ENCODE results near the gene SCCPDH. TPM values are rescaled to one million over a fixed set of nuclear protein-coding genes. Genes with fewer than 3 reads are reported as not detected.

The SCCPDH gene
- total and polyA plus RNA-seq, 2 experiments from 2014 or later, result 44.2 to 44.8 TPM

DNA sequence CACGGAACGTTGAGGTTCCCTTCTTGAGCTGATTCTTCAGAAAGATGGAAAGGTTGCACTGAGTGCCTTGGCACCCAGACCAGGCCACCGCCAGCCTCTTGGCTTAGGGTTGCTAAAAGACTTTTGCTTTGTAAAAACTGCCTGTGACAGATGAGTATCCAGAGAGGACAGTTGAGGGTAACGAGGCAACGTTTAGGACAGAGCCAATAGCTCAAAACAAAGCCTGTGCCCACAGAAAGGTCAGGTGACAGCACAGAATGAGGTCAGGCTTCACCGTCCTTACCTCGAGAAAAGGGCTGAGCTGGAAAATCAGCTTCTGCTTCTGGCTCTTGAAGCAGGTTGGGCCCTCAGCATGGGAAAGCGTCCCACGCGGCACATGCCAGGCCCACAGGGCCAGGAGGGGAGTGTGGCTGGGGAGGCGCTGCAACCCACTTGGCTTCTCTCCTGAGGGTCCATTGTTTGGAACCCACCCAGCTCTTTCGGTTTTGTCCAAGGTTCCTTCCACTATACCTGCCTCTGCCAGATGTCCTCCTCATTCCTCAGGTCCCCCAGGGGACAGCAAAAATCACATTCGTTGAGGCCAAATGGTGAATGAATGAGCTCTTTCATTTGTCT, 55.5 kb downstream of the SCCPDH start:
- no peaks in the 10 kb centered on the region for H3K27me3 ChIP-seq
- no peaks in the 10 kb centered on the region for H3K9me3 ChIP-seq (ENCODE audit: low read depth)
- no peak overlapping the region for H2AFZ ChIP-seq
- no peaks in the 10 kb centered on the region for H3K79me2 ChIP-seq
- H3K36me3 ChIP-seq (replicated peaks; ENCODE audit: insufficient read depth, low read depth), result no peaks in the 10 kb centered on the region
- H3K9me2 ChIP-seq (replicated peaks; ENCODE audit: insufficient read depth), result no peaks in the 10 kb centered on the region
- H4K20me1 ChIP-seq (ENCODE audit: insufficient read depth, poor library complexity, severe bottlenecking), result no peaks in the 10 kb centered on the region
- H3K4me2 ChIP-seq, result no peak overlapping the region
- H3K4me3 ChIP-seq, result no peak overlapping the region
- TF ChIP-seq, protein P1, sequence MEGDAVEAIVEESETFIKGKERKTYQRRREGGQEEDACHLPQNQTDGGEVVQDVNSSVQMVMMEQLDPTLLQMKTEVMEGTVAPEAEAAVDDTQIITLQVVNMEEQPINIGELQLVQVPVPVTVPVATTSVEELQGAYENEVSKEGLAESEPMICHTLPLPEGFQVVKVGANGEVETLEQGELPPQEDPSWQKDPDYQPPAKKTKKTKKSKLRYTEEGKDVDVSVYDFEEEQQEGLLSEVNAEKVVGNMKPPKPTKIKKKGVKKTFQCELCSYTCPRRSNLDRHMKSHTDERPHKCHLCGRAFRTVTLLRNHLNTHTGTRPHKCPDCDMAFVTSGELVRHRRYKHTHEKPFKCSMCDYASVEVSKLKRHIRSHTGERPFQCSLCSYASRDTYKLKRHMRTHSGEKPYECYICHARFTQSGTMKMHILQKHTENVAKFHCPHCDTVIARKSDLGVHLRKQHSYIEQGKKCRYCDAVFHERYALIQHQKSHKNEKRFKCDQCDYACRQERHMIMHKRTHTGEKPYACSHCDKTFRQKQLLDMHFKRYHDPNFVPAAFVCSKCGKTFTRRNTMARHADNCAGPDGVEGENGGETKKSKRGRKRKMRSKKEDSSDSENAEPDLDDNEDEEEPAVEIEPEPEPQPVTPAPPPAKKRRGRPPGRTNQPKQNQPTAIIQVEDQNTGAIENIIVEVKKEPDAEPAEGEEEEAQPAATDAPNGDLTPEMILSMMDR (IDR thresholded peaks at IDR 0.05; ENCODE audit: poor library complexity), result no peak
- no peak for TF ChIP-seq EZH2phosphoT487 (IDR thresholded peaks at IDR 0.05; ENCODE audit: low read depth, severe bottlenecking, unreplicated experiment)
- TF ChIP-seq EZH2 (IDR thresholded peaks at IDR 0.05; ENCODE audit: borderline replicate concordance), result no peak
- no peak for DNase-seq (ENCODE audit: low spot score)
- no peaks in the 10 kb centered on the region for H3K4me1 ChIP-seq (ENCODE audit: insufficient read depth)
- no peak overlapping the region for H3K27ac ChIP-seq
- 96% methylated on average over 13 of the region's 13 CpGs for WGBS (ENCODE audit: low lambda C conversion rate, missing lambda C conversion rate)

DNA sequence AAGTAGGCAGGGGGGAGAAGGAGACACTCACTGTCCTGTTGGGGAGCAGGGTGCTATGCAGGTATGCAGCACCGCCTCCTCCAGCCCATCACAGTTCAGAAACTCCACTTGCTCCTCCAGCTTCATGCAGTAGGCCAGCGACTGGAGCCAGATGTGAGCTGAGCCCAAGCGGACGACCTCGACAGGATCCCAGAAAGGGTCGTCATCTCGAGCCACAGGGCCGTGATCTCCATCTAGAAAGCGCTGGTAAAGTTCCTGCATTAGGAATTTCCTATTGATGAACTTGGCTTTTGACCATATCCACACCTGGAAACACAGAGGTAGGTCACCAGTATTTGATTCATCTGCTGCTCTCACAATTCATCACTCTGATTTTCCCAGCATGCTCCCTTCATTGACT, 56.1 kb downstream of the SCCPDH start:
- no peaks in the 10 kb centered on the region for H3K27me3 ChIP-seq
- H3K4me2 ChIP-seq, result no peak overlapping the region
- no peaks in the 10 kb centered on the region for H4K20me1 ChIP-seq (ENCODE audit: insufficient read depth, poor library complexity, severe bottlenecking)
- no peak for DNase-seq (ENCODE audit: low spot score)
- no peaks in the 10 kb centered on the region for H3K9me3 ChIP-seq (ENCODE audit: low read depth)
- 98% methylated on average over 9 of the region's 9 CpGs for WGBS (ENCODE audit: low lambda C conversion rate, missing lambda C conversion rate)
- H3K36me3 ChIP-seq (replicated peaks; ENCODE audit: insufficient read depth, low read depth), result no peaks in the 10 kb centered on the region
- TF ChIP-seq EZH2 (IDR thresholded peaks at IDR 0.05; ENCODE audit: borderline replicate concordance), result no peak
- TF ChIP-seq, protein P1 (IDR thresholded peaks at IDR 0.05; ENCODE audit: poor library complexity), result no peak
- no peak overlapping the region for H3K27ac ChIP-seq
- no peaks in the 10 kb centered on the region for H3K9me2 ChIP-seq (replicated peaks; ENCODE audit: insufficient read depth)
- no peak overlapping the region for H2AFZ ChIP-seq
- H3K4me1 ChIP-seq (ENCODE audit: insufficient read depth), result no peaks in the 10 kb centered on the region
- H3K4me3 ChIP-seq, result no peak overlapping the region
- H3K79me2 ChIP-seq, result no peaks in the 10 kb centered on the region

DNA sequence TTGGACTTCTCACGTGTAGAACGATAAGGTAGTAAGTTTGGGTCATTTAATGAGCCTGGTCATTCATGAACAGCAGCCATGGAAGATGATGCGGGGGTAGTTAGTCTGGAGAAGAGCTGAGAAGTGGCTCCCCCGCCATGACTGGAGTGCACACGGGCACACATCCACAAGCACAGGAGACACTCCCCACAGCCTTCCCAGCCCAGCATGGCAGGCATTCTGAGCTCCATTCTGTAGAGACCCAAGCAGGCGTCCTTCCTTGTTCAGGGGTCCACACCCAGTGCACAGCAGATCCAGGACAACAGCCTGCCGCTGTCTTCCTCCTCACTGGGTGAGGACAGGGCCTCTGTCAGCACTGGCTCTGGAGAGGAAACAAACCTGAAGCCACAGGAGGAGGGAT, 57.0 kb downstream of the SCCPDH start:
- H3K27me3 ChIP-seq, result no peaks in the 10 kb centered on the region
- TF ChIP-seq, protein P1 (IDR thresholded peaks at IDR 0.05; ENCODE audit: poor library complexity), result no peak
- TF ChIP-seq EZH2 (IDR thresholded peaks at IDR 0.05; ENCODE audit: borderline replicate concordance), result no peak
- no peaks in the 10 kb centered on the region for H4K20me1 ChIP-seq (ENCODE audit: insufficient read depth, poor library complexity, severe bottlenecking)
- no peak overlapping the region for H3K27ac ChIP-seq
- no peaks in the 10 kb centered on the region for H3K9me3 ChIP-seq (ENCODE audit: low read depth)
- no peaks in the 10 kb centered on the region for H3K4me1 ChIP-seq (ENCODE audit: insufficient read depth)
- no peak for DNase-seq (ENCODE audit: low spot score)
- whole genome bisulfite sequencing (ENCODE audit: low lambda C conversion rate, missing lambda C conversion rate), result 96% methylated on average over 7 of the region's 7 CpGs
- no peaks in the 10 kb centered on the region for H3K9me2 ChIP-seq (replicated peaks; ENCODE audit: insufficient read depth)
- H3K4me3 ChIP-seq, result no peak overlapping the region
- H2AFZ ChIP-seq, result no peak overlapping the region
- H3K4me2 ChIP-seq, result no peak overlapping the region
- no peaks in the 10 kb centered on the region for H3K79me2 ChIP-seq
- no peaks in the 10 kb centered on the region for H3K36me3 ChIP-seq (replicated peaks; ENCODE audit: insufficient read depth, low read depth)

All from hepatocyte (in vitro differentiated cells).